GM18498 (cell line): ENCODE data around the gene NRDC.

ENCODE experiments used
- ATAC-seq: cut with Tn5 transposase; IDR thresholded peaks from one replicate; pipeline ENCODE4 v1.9.1; 2021; ENCODE audit warnings: mild to moderate bottlenecking, moderate library complexity; ENCODE audit not compliant: unreplicated experiment

Gene NRDC

GRCh38 chr1:51878616-51879336, at the start of gene NRDC:
NRDC (minus strand) TSS chr1:51878727; CDS start chr1:51878615, 112 bp downstream.
- peak; percentile 95 for ATAC-seq

GRCh38 chr1:51927029-51927428, 48.5 kb upstream of the NRDC start:
- ATAC-seq = no peak

- no peak for ATAC-seq
These were observed 47.8 kb upstream of the NRDC start for GRCh38 chr1:51926171-51926812.

- no peak for ATAC-seq
These were observed 45.9 kb upstream of the NRDC start for GRCh38 chr1:51924455-51924854.

- no peak for ATAC-seq
These were observed 43.5 kb upstream of the NRDC start for GRCh38 chr1:51922040-51922439.

- no peak for ATAC-seq
These were observed 41.6 kb upstream of the NRDC start for GRCh38 chr1:51920130-51920529.

GRCh38 chr1:51919684-51920083, 41.2 kb upstream of the NRDC start:
- ATAC-seq = no peak

- no peak for ATAC-seq
These were observed 38.3 kb upstream of the NRDC start for GRCh38 chr1:51916587-51917405.

- ATAC-seq = no peak
These were observed 37.4 kb upstream of the NRDC start for GRCh38 chr1:51915951-51916350.

- ATAC-seq = no peak
These were observed 34.4 kb upstream of the NRDC start for GRCh38 chr1:51912881-51913280.

GRCh38 chr1:51910221-51911000, 31.9 kb upstream of the NRDC start:
- no peak for ATAC-seq

GRCh38 chr1:51908499-51908898, 30.0 kb upstream of the NRDC start:
- no peak for ATAC-seq

- ATAC-seq = no peak
These were observed 28.7 kb upstream of the NRDC start for GRCh38 chr1:51907079-51907702.

- no peak for ATAC-seq
These were observed 28.0 kb upstream of the NRDC start for GRCh38 chr1:51906306-51907078.

- no peak for ATAC-seq
These were observed 23.9 kb upstream of the NRDC start for GRCh38 chr1:51902456-51902855.

- ATAC-seq = no peak
These were observed 22.6 kb upstream of the NRDC start for GRCh38 chr1:51901151-51901550.

- no peak for ATAC-seq
These were observed 20.5 kb upstream of the NRDC start for GRCh38 chr1:51899022-51899421.

- ATAC-seq = no peak
These were observed 19.7 kb upstream of the NRDC start for GRCh38 chr1:51898090-51898734.

GRCh38 chr1:51897699-51898031, 19.1 kb upstream of the NRDC start:
- no peak for ATAC-seq
